Stomach (tissue), 4 donors: ENCODE data around the gene GPI.

Experiments
- EP300 ChIP-seq: sonication (generic); formaldehyde crosslinking; IDR thresholded peaks from one replicate; pipeline ENCODE4 v1.6.1; 2017; ENCODE audit warnings: antibody characterized with exemption
- POLR2A ChIP-seq, 4 donors: fragments of 450-650 bp; IDR thresholded peaks; one replicate each; pipeline ENCODE4 v1.6.1; 2016; ENCODE audit warnings: antibody characterized with exemption in 4 of 4, control low read depth in 2 of 4, mild to moderate bottlenecking in 1 of 4, moderate library complexity in 1 of 4
- POLR2AphosphoS5 ChIP-seq, 3 donors: sonication (generic); formaldehyde crosslinking; IDR thresholded peaks; one replicate each; pipeline ENCODE4 v1.6.1; 2016; ENCODE audit warnings: antibody characterized with exemption in 3 of 3
- TF ChIP-seq, protein P1 (sequence below), 7 experiments: fragments of 450-650 bp in 4 of 7; fragments of 200-600 bp in 3 of 7; sonication (generic) in 3 of 7; IDR thresholded peaks; one replicate each; pipeline ENCODE4 v1.5.1; 2016 to 2019; ENCODE audit warnings: antibody characterized with exemption in 7 of 7, control low read depth in 2 of 7, mild to moderate bottlenecking in 1 of 7

GRCh38 chr19:34325981-34326787, 38.8 kb upstream of the GPI start:
- TF ChIP-seq, protein P1, sequence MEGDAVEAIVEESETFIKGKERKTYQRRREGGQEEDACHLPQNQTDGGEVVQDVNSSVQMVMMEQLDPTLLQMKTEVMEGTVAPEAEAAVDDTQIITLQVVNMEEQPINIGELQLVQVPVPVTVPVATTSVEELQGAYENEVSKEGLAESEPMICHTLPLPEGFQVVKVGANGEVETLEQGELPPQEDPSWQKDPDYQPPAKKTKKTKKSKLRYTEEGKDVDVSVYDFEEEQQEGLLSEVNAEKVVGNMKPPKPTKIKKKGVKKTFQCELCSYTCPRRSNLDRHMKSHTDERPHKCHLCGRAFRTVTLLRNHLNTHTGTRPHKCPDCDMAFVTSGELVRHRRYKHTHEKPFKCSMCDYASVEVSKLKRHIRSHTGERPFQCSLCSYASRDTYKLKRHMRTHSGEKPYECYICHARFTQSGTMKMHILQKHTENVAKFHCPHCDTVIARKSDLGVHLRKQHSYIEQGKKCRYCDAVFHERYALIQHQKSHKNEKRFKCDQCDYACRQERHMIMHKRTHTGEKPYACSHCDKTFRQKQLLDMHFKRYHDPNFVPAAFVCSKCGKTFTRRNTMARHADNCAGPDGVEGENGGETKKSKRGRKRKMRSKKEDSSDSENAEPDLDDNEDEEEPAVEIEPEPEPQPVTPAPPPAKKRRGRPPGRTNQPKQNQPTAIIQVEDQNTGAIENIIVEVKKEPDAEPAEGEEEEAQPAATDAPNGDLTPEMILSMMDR (IDR thresholded peaks at IDR 0.05): no peak
- TF ChIP-seq POLR2A (IDR thresholded peaks at IDR 0.05) (no peak), POLR2AphosphoS5 (IDR thresholded peaks at IDR 0.05) (no peak), EP300 (no peak)
